ENCODE data around the gene CPA4. TPM values are rescaled to one million over a fixed set of nuclear protein-coding genes. Genes with fewer than 3 reads are reported as not detected.

CPA4 gene
- total and polyA plus RNA-seq, 2 of the 13 experiments (the other 11 are each of a cell fraction or from before 2014, with no cell fraction given) = 0.20 to 0.22 TPM

- H3K9me3 ChIP-seq (ENCODE audit: low read length) = no peaks in the 10 kb centered on the region
- H3K4me2 ChIP-seq (ENCODE audit: low read depth, low read length) = no peak overlapping the region
- BruUV-seq (replicated peaks) = no TSS peak
- no peak for ATAC-seq
- H3K4me3 ChIP-seq (replicated peaks in 1 of 3; ENCODE audit: insufficient read depth in 1 of 3, low read depth in 2 of 3, low read length in 3 of 3) = no peak overlapping the region
- in situ Hi-C loops (cut with HindIII; ENCODE audit: extremely low pct_ligation_motif_present, low pct_unique_long_range_greater_than_20kb) = no loop called here
- H3K36me3 ChIP-seq (replicated peaks in 1 of 2; ENCODE audit: control insufficient read depth in 1 of 2, insufficient read depth in 2 of 2, low read length in 2 of 2) = no peaks in the 10 kb centered on the region
- H3K27me3 ChIP-seq (ENCODE audit: control insufficient read depth in 1 of 2, insufficient read depth in 2 of 2, low read length in 2 of 2) = peaks cover 0 to 14% of the 10 kb centered on the region in 2 experiments; a peak in 2 of 5 replicates
- no peak for DNase-seq (ENCODE audit: low spot score)
- POLR2A ChIA-PET = no interaction called here
- H3K4me1 ChIP-seq (ENCODE audit: insufficient read depth, low read length) = no peaks in the 10 kb centered on the region
- CTCF ChIA-PET (ENCODE audit: low intra/inter-chr PET ratio, low total read pairs) = no interaction called here
- H2AFZ ChIP-seq (ENCODE audit: low read length) = no peak overlapping the region
- no peak for FAIRE-seq
- intact Hi-C loops (cut with micrococcal nuclease; ENCODE audit: unreplicated experiment) = no loop called here
- no peak overlapping the region for H3K9ac ChIP-seq (ENCODE audit: insufficient read depth, low read depth, low read length)
- WGBS (ENCODE audit: low lambda C conversion rate) = 40% methylated on average over 4 of the region's 4 CpGs
- no peak overlapping the region for H3K27ac ChIP-seq (ENCODE audit: extremely low read length, insufficient read depth, low read length)
- H4K20me1 ChIP-seq (ENCODE audit: insufficient read depth, low read length) = no peaks in the 10 kb centered on the region
- H3K79me2 ChIP-seq (ENCODE audit: insufficient read depth, low read length) = no peaks in the 10 kb centered on the region
- TF ChIP-seq SRSF9 (IDR thresholded peaks at IDR 0.05; ENCODE audit: borderline replicate concordance, insufficient read depth, low read depth, low read length, poor library complexity, severe bottlenecking) (no peak), ZNF407 (CRISPR knock-in tag; IDR thresholded peaks at IDR 0.05; ENCODE audit: not compliant biosample characterization) (no peak), TRAFD1 (CRISPR knock-in tag; IDR thresholded peaks at IDR 0.05; ENCODE audit: borderline replicate concordance) (no peak), ZNF615 (CRISPR knock-in tag; IDR thresholded peaks at IDR 0.05; ENCODE audit: borderline replicate concordance) (no peak), ZNF652 (CRISPR knock-in tag; IDR thresholded peaks at IDR 0.05; ENCODE audit: borderline replicate concordance, low read depth) (no peak), ZNF790 (CRISPR knock-in tag; IDR thresholded peaks at IDR 0.05; ENCODE audit: borderline replicate concordance) (no peak), ZNF605 (CRISPR knock-in tag; IDR thresholded peaks at IDR 0.05) (no peak), ZNF776 (CRISPR knock-in tag; IDR thresholded peaks at IDR 0.05) (no peak), RNF219 (CRISPR knock-in tag; IDR thresholded peaks at IDR 0.05) (no peak)
Measured at GRCh38 chr7:130332259-130333053, 39.5 kb downstream of the CPA4 start.
